DMS114 treated with DMSO at 0.1 percent for 48 hours (cell line): Measurements from ENCODE around the gene PIK3C2G.

Experiments used
- DNase-seq: peaks from one replicate; lab custom pipeline; 2025; ENCODE audit not compliant: unreplicated experiment; lab: John Stamatoyannopoulos, UW

Gene PIK3C2G

GRCh38 chr12:18546399-18546798, 285.1 kb downstream of the PIK3C2G start:
- DNase-seq = no peak

GRCh38 chr12:18549598-18549997, 288.3 kb downstream of the PIK3C2G start:
- no peak for DNase-seq

GRCh38 chr12:18551106-18551505, 289.8 kb downstream of the PIK3C2G start:
- no peak for DNase-seq

- no peak for DNase-seq
Observed at GRCh38 chr12:18551701-18552100, 290.4 kb downstream of the PIK3C2G start.

GRCh38 chr12:18552829-18553228, 291.5 kb downstream of the PIK3C2G start:
- no peak for DNase-seq

- DNase-seq = no peak
Observed at GRCh38 chr12:18556161-18556560, 294.8 kb downstream of the PIK3C2G start.

- DNase-seq = no peak
Observed at GRCh38 chr12:18559242-18559641, 297.9 kb downstream of the PIK3C2G start.

GRCh38 chr12:18562531-18562930, 301.2 kb downstream of the PIK3C2G start:
- no peak for DNase-seq

- DNase-seq = no peak
Observed at GRCh38 chr12:18564306-18564705, 303.0 kb downstream of the PIK3C2G start.

- no peak for DNase-seq
Observed at GRCh38 chr12:18567787-18568186, 306.5 kb downstream of the PIK3C2G start.

GRCh38 chr12:18570543-18570942, 309.2 kb downstream of the PIK3C2G start:
- DNase-seq = no peak

- DNase-seq = no peak
Observed at GRCh38 chr12:18576104-18576626, 314.8 kb downstream of the PIK3C2G start.

- no peak for DNase-seq
Observed at GRCh38 chr12:18576648-18577047, 315.3 kb downstream of the PIK3C2G start.

- no peak for DNase-seq
Observed at GRCh38 chr12:18578191-18578590, 316.9 kb downstream of the PIK3C2G start.

- DNase-seq = no peak
Observed at GRCh38 chr12:18580291-18580690, 319.0 kb downstream of the PIK3C2G start.

- DNase-seq = no peak
Observed at GRCh38 chr12:18580706-18581105, 319.4 kb downstream of the PIK3C2G start.

- no peak for DNase-seq
Observed at GRCh38 chr12:18581232-18581962, 320.1 kb downstream of the PIK3C2G start.

GRCh38 chr12:18583655-18584054, 322.3 kb downstream of the PIK3C2G start:
- DNase-seq = no peak

- DNase-seq = no peak
Observed at GRCh38 chr12:18586581-18586980, 325.3 kb downstream of the PIK3C2G start.

GRCh38 chr12:18589316-18589715, 328.0 kb downstream of the PIK3C2G start:
- no peak for DNase-seq

- no peak for DNase-seq
Observed at GRCh38 chr12:18591473-18591872, 330.2 kb downstream of the PIK3C2G start.

GRCh38 chr12:18595412-18595811, 334.1 kb downstream of the PIK3C2G start:
- DNase-seq = no peak

- DNase-seq = no peak
Observed at GRCh38 chr12:18601962-18602361, 340.6 kb downstream of the PIK3C2G start.
